ENCODE results near the gene TTC5.
A peak's percentile ranks its signal among the peaks of the same experiment; 100 is the strongest.

TTC5 gene

GRCh38 chr14:20343092-20343861 is 37.5 kb upstream of the TTC5 start, which contains the start of gene PARP2 (continued):
- TF ChIP-seq FEZF1 (tag by site-specific recombination; IDR thresholded peaks at IDR 0.05) (no peak), ZNF362 (tag by site-specific recombination; IDR thresholded peaks at IDR 0.05) (no peak), ZNF600 (tag by site-specific recombination; IDR thresholded peaks at IDR 0.05) (0 out of 2 replicates have a peak, but pooled peaks have one; percentile 43), ZNF501 (tag by site-specific recombination; IDR thresholded peaks at IDR 0.05) (no peak; the same call in 1 of the 2 replicates), ZNF558 (tag by site-specific recombination; IDR thresholded peaks at IDR 0.05) (0 out of 2 replicates have a peak, but pooled peaks have one; percentile 22), MYNN (tag by site-specific recombination; IDR thresholded peaks at IDR 0.05; ENCODE audit: borderline replicate concordance) (no peak), ZNF169 (tag by site-specific recombination; IDR thresholded peaks at IDR 0.05) (no peak), ZNF423 (tag by site-specific recombination; IDR thresholded peaks at IDR 0.05) (peak; percentile 90), ZNF214 (tag by site-specific recombination; IDR thresholded peaks at IDR 0.05; ENCODE audit: borderline replicate concordance) (no peak), ZNF398 (tag by site-specific recombination; IDR thresholded peaks at IDR 0.05) (peak; percentile 42; the same call in 1 of the 2 replicates), GLIS1 (tag by site-specific recombination; IDR thresholded peaks at IDR 0.05) (peak; percentile 88; the same call in 1 of the 2 replicates), PBX3 (CRISPR knock-in tag; IDR thresholded peaks at IDR 0.05) (peak; percentile 51; the same call in 1 of the 2 replicates), ZFP69B (tag by site-specific recombination; IDR thresholded peaks at IDR 0.05) (peak; percentile 96), ZBTB20 (tag by site-specific recombination; IDR thresholded peaks at IDR 0.05) (peak; percentile 75), ZNF24 (tag by site-specific recombination; IDR thresholded peaks at IDR 0.05) (0 out of 2 replicates have a peak, but pooled peaks have one; percentile 70), ZNF324 (tag by site-specific recombination; IDR thresholded peaks at IDR 0.05) (peak; percentile 38), ZNF621 (tag by site-specific recombination; IDR thresholded peaks at IDR 0.05) (no peak), ZNF211 (tag by site-specific recombination; IDR thresholded peaks at IDR 0.05; ENCODE audit: low read depth) (no peak), SP3 (tag by site-specific recombination; IDR thresholded peaks at IDR 0.05) (peak; percentile 73)
- TF ChIP-seq, protein P1, sequence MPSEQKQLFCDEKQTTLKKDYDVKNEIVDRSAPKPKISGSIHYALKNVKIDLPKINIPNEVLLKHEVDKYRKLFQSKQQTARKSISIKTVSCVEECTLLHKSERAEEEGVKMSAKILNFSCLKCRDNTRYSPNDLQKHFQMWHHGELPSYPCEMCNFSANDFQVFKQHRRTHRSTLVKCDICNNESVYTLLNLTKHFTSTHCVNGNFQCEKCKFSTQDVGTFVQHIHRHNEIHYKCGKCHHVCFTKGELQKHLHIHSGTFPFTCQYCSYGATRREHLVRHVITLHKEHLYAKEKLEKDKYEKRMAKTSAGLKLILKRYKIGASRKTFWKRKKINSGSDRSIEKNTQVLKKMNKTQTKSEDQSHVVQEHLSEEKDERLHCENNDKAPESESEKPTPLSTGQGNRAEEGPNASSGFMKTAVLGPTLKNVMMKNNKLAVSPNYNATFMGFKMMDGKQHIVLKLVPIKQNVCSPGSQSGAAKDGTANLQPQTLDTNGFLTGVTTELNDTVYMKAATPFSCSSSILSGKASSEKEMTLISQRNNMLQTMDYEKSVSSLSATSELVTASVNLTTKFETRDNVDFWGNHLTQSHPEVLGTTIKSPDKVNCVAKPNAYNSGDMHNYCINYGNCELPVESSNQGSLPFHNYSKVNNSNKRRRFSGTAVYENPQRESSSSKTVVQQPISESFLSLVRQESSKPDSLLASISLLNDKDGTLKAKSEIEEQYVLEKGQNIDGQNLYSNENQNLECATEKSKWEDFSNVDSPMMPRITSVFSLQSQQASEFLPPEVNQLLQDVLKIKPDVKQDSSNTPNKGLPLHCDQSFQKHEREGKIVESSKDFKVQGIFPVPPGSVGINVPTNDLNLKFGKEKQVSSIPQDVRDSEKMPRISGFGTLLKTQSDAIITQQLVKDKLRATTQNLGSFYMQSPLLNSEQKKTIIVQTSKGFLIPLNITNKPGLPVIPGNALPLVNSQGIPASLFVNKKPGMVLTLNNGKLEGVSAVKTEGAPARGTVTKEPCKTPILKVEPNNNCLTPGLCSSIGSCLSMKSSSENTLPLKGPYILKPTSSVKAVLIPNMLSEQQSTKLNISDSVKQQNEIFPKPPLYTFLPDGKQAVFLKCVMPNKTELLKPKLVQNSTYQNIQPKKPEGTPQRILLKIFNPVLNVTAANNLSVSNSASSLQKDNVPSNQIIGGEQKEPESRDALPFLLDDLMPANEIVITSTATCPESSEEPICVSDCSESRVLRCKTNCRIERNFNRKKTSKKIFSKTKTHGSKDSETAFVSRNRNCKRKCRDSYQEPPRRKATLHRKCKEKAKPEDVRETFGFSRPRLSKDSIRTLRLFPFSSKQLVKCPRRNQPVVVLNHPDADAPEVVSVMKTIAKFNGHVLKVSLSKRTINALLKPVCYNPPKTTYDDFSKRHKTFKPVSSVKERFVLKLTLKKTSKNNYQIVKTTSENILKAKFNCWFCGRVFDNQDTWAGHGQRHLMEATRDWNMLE (tag by site-specific recombination; conservative IDR thresholded peaks at IDR 0.05; ENCODE audit: low read depth): peak; percentile 44; the same call in 1 of the 2 replicates
- TF ChIP-seq, protein P2, sequence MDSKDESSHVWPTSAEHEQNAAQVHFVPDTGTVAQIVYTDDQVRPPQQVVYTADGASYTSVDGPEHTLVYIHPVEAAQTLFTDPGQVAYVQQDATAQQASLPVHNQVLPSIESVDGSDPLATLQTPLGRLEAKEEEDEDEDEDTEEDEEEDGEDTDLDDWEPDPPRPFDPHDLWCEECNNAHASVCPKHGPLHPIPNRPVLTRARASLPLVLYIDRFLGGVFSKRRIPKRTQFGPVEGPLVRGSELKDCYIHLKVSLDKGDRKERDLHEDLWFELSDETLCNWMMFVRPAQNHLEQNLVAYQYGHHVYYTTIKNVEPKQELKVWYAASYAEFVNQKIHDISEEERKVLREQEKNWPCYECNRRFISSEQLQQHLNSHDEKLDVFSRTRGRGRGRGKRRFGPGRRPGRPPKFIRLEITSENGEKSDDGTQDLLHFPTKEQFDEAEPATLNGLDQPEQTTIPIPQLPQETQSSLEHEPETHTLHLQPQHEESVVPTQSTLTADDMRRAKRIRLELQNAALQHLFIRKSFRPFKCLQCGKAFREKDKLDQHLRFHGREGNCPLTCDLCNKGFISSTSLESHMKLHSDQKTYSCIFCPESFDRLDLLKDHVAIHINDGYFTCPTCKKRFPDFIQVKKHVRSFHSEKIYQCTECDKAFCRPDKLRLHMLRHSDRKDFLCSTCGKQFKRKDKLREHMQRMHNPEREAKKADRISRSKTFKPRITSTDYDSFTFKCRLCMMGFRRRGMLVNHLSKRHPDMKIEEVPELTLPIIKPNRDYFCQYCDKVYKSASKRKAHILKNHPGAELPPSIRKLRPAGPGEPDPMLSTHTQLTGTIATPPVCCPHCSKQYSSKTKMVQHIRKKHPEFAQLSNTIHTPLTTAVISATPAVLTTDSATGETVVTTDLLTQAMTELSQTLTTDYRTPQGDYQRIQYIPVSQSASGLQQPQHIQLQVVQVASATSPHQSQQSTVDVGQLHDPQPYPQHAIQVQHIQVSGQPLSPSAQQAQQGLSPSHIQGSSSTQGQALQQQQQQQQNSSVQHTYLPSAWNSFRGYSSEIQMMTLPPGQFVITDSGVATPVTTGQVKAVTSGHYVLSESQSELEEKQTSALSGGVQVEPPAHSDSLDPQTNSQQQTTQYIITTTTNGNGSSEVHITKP (tag by site-specific recombination; IDR thresholded peaks at IDR 0.05): peak; percentile 84
- TF ChIP-seq, protein P3, sequence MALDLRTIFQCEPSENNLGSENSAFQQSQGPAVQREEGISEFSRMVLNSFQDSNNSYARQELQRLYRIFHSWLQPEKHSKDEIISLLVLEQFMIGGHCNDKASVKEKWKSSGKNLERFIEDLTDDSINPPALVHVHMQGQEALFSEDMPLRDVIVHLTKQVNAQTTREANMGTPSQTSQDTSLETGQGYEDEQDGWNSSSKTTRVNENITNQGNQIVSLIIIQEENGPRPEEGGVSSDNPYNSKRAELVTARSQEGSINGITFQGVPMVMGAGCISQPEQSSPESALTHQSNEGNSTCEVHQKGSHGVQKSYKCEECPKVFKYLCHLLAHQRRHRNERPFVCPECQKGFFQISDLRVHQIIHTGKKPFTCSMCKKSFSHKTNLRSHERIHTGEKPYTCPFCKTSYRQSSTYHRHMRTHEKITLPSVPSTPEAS (tag by site-specific recombination; IDR thresholded peaks at IDR 0.05): no peak
